Measurements from ENCODE around the gene CEACAM18. TPM values are rescaled to one million over a fixed set of nuclear protein-coding genes. Genes with fewer than 3 reads are reported as not detected.

The CEACAM18 gene
- total and polyA plus RNA-seq, 2 of the 8 experiments (the other 6 are each of a cell fraction or from before 2014, with no cell fraction given), result not detected

DNA sequence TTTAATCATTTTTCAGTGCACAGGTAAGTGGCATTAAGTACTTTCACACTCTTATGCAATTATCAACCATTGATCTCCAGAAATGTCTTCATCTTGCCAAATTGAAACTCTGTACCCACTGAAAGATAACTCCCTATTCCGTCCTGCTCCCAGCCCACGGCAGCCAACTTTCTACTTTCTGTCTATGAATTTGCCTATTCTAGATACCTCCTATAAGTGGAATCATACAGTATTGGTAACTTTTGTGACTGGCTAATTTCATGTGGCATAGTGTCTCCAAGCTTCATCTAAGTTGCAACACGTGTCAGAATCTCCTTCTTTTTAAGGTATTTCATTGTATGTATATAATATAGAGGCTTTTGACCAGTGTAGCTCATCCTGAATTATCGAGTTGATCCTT, 5.7 kb upstream of the CEACAM18 start (continued):
- TF ChIP-seq CHD7 (IDR thresholded peaks at IDR 0.05; ENCODE audit: insufficient replicate concordance, low read length) (no peak), ZNF274 (IDR thresholded peaks at IDR 0.05; ENCODE audit: borderline replicate concordance, extremely low read depth, low read length) (no peak), TAF7 (optimal IDR thresholded peaks at IDR 0.05; ENCODE audit: borderline replicate concordance, low read depth, low read length) (no peak), RAD21 (IDR thresholded peaks at IDR 0.05 in 1 of 2, conservative IDR thresholded peaks at IDR 0.05 in 1 of 2; ENCODE audit: low read depth in 2 of 2, low read length in 2 of 2) (no peak), RBBP5 (IDR thresholded peaks at IDR 0.05; ENCODE audit: borderline replicate concordance, low read depth, low read length) (no peak), CREB1 (IDR thresholded peaks at IDR 0.05) (no peak), JUND (IDR thresholded peaks at IDR 0.05; ENCODE audit: low read length) (no peak), HDAC2 (IDR thresholded peaks at IDR 0.05; ENCODE audit: borderline replicate concordance in 1 of 2, low read depth in 2 of 2, low read length in 2 of 2) (no peak), CBX8 (IDR thresholded peaks at IDR 0.05; ENCODE audit: borderline replicate concordance, low read depth, low read length) (no peak), CBX5 (IDR thresholded peaks at IDR 0.05; ENCODE audit: low read depth, low read length) (no peak), BACH1 (IDR thresholded peaks at IDR 0.05; ENCODE audit: low read length) (no peak), KDM1A (IDR thresholded peaks at IDR 0.05; ENCODE audit: borderline replicate concordance, low read length) (no peak)

Data from H1 (cell line).